H4 (cell line): ENCODE results near the gene PDE1A. TPM values are rescaled to one million over a fixed set of nuclear protein-coding genes. Genes with fewer than 3 reads are reported as not detected.
A peak's percentile ranks its signal among the peaks of the same experiment; 100 is the strongest.
"Not testable (repeated sequence)": the region's sequence is repeated elsewhere in the genome, so short reads cannot be mapped to it uniquely, and the experiment has no call there.

Source experiments
- DNase-seq: peaks from one replicate; pipeline ENCODE4 v3.0.0-alpha.2; 2015; ENCODE audit warnings: low spot score
- total RNA-seq: library from RNA; depleted of rRNA; stranded (reverse); fragments of >200 nt; shearing (Covaris generic); gene quantifications from 2 replicates; pipeline ENCODE4 v1.2.3, GENCODE V29; 2014

The PDE1A gene
- total RNA-seq, 1 experiment from 2014 or later = 1.2 TPM

GRCh38 chr2:182358601-182359000 is 68.2 kb downstream of the PDE1A start:
- DNase-seq = no peak

- no peak for DNase-seq
These were observed 71.0 kb downstream of the PDE1A start for GRCh38 chr2:182355815-182356214.

GRCh38 chr2:182351427-182351826 is 75.4 kb downstream of the PDE1A start:
- no peak for DNase-seq

- DNase-seq = no peak
These were observed 77.6 kb downstream of the PDE1A start for GRCh38 chr2:182349268-182349667.

GRCh38 chr2:182345384-182345783 is 81.5 kb downstream of the PDE1A start:
- no peak for DNase-seq

- DNase-seq = no peak
These were observed 96.2 kb downstream of the PDE1A start for GRCh38 chr2:182330451-182331305.

- DNase-seq = no peak
These were observed 102.2 kb downstream of the PDE1A start for GRCh38 chr2:182324665-182325064.

GRCh38 chr2:182321096-182321495 is 105.7 kb downstream of the PDE1A start:
- DNase-seq = no peak

- no peak for DNase-seq
These were observed 107.0 kb downstream of the PDE1A start for GRCh38 chr2:182319556-182320505.

GRCh38 chr2:182318466-182319220 is 108.2 kb downstream of the PDE1A start:
- no peak for DNase-seq

GRCh38 chr2:182316950-182317349 is 109.9 kb downstream of the PDE1A start:
- DNase-seq = no peak

- DNase-seq = no peak
These were observed 123.9 kb downstream of the PDE1A start for GRCh38 chr2:182302972-182303371.

GRCh38 chr2:182302174-182302573 is 124.7 kb downstream of the PDE1A start:
- DNase-seq = peak; percentile 12

GRCh38 chr2:182301093-182301492 is 125.7 kb downstream of the PDE1A start:
- DNase-seq = peak; percentile 7

GRCh38 chr2:182300608-182301007 is 126.2 kb downstream of the PDE1A start:
- no peak for DNase-seq

- no peak for DNase-seq
These were observed 127.2 kb downstream of the PDE1A start for GRCh38 chr2:182299632-182300031.

- DNase-seq = no peak
These were observed 128.4 kb downstream of the PDE1A start for GRCh38 chr2:182298456-182298855.

GRCh38 chr2:182291296-182291695 is 135.5 kb downstream of the PDE1A start:
- peak; percentile 46 for DNase-seq

GRCh38 chr2:182283512-182283911 is 143.3 kb downstream of the PDE1A start:
- no peak for DNase-seq

GRCh38 chr2:182281276-182281675 is 145.6 kb downstream of the PDE1A start:
- DNase-seq = no peak

GRCh38 chr2:182280118-182280517 is 146.7 kb downstream of the PDE1A start:
- peak; percentile 17 for DNase-seq

GRCh38 chr2:182276662-182277061 is 150.2 kb downstream of the PDE1A start:
- not testable (repeated sequence) for DNase-seq
